HepG2 (cell line): ENCODE measurements around the gene SETSIP. TPM values are rescaled to one million over a fixed set of nuclear protein-coding genes. Genes with fewer than 3 reads are reported as not detected.

Experiments
- ATAC-seq: fragments of 200-7000 bp; cut with Tn5 transposase; 3 replicates; pipeline ENCODE4 v1.9.1; 2020; ENCODE audit warnings: mild to moderate bottlenecking, moderate library complexity
- BruUV-seq: library from RNA; stranded (reverse); fragments of 400-500 nt; replicated peaks from 2 replicates; lab custom pipeline; 2021; lab: Mats Ljungman, UMichigan
- CTCF ChIA-PET: fragments of 300-600 bp; formaldehyde crosslinking; extraction: SDS; loops from one replicate; lab custom pipeline; 2021; ENCODE audit warnings: low total read pairs, inconsistent platforms, low intra/inter-chr PET ratio; lab: Yijun Ruan, JAX
- POLR2A ChIA-PET: fragments of 350-600 bp; sonication (Branson Sonifier 250); formaldehyde crosslinking; loops from one replicate; lab custom pipeline; 2020; ENCODE audit warnings: antibody characterized with exemption, inconsistent platforms; lab: Yijun Ruan, JAX
- DNase-seq: peaks from one replicate; pipeline ENCODE4 v3.0.0-alpha.2; 2015; ENCODE audit warnings: low spot score
- FAIRE-seq: peaks from 3 replicates; lab custom pipeline; 2011; peaks lifted over from hg19 to GRCh38; lab: Jason Lieb, UNC
- H2AFZ ChIP-seq: one replicate; pipeline ENCODE4 v1.6.1; 2011; ENCODE audit warnings: low read length, inconsistent platforms
- H3K27ac ChIP-seq: fragments of 300-600 bp; 3 replicates; pipeline ENCODE4 v1.8.0; 2011; ENCODE audit warnings: mixed run types, mild to moderate bottlenecking, mixed read lengths, low read length, inconsistent platforms; ENCODE audit not compliant: insufficient read depth; ENCODE audit errors: extremely low read length
- H3K27me3 ChIP-seq, 2 experiments: fragments of 200-600 bp in 1 of 2; 2 replicates in 1 of 2; 3 replicates in 1 of 2; pipeline versions ENCODE4 v1.6.0 to v1.8.0; 2011; ENCODE audit warnings: low read length in 2 of 2, mild to moderate bottlenecking in 2 of 2, moderate library complexity in 2 of 2, inconsistent platforms in 1 of 2; ENCODE audit not compliant: insufficient read depth in 2 of 2, control insufficient read depth in 1 of 2
- H3K36me3 ChIP-seq, 2 experiments: fragments of 200-600 bp in 1 of 2; replicated peaks in 1 of 2; 2 replicates in 1 of 2; 3 replicates in 1 of 2; pipeline versions ENCODE4 v1.5.1 to v1.8.0; 2011; ENCODE audit warnings: low read length in 2 of 2, inconsistent platforms in 1 of 2; ENCODE audit not compliant: insufficient read depth in 2 of 2, control insufficient read depth in 1 of 2
- H3K4me1 ChIP-seq: 2 replicates; pipeline ENCODE4 v1.5.1; 2012; ENCODE audit warnings: low read length, inconsistent platforms; ENCODE audit not compliant: insufficient read depth
- H3K4me2 ChIP-seq: 2 replicates; pipeline ENCODE4 v1.6.0; 2011; ENCODE audit warnings: low read depth, low read length, inconsistent platforms
- H3K4me3 ChIP-seq, 3 experiments: fragments of 200-600 bp in 1 of 3; sonication (generic), shearing (Covaris generic) in 1 of 3; replicated peaks in 1 of 3; 2 replicates each; pipeline ENCODE4 v1.5.1; 2011 to 2016; ENCODE audit warnings: low read length in 3 of 3, inconsistent platforms in 2 of 3, low read depth in 2 of 3, mild to moderate bottlenecking in 2 of 3, control low read depth in 1 of 3, mixed read lengths in 1 of 3; ENCODE audit not compliant: insufficient read depth in 1 of 3
- H3K79me2 ChIP-seq: one replicate; pipeline ENCODE4 v1.6.1; 2011; ENCODE audit warnings: low read length, inconsistent platforms; ENCODE audit not compliant: insufficient read depth
- H3K9ac ChIP-seq: 2 replicates; pipeline ENCODE4 v1.6.0; 2011; ENCODE audit warnings: mild to moderate bottlenecking, low read depth, low read length, inconsistent platforms; ENCODE audit not compliant: insufficient read depth
- H3K9me3 ChIP-seq: 2 replicates; pipeline ENCODE4 v1.5.1; 2012; ENCODE audit warnings: mild to moderate bottlenecking, low read length
- H4K20me1 ChIP-seq: 2 replicates; pipeline ENCODE4 v1.6.0; 2011; ENCODE audit warnings: inconsistent platforms, mild to moderate bottlenecking, low read length, moderate library complexity; ENCODE audit not compliant: insufficient read depth
- ARNTL ChIP-seq: sonication (generic); formaldehyde crosslinking; IDR thresholded peaks from 2 replicates; pipeline ENCODE4 v1.4.0; 2020; ENCODE audit warnings: mild to moderate bottlenecking, missing genetic modification reagents
- BORCS8-MEF2B ChIP-seq: sonication (generic); formaldehyde crosslinking; IDR thresholded peaks from 2 replicates; pipeline ENCODE4 v1.8.0; 2022; ENCODE audit warnings: mild to moderate bottlenecking, missing genetic modification reagents
- KAT2B ChIP-seq: fragments of 150-350 bp; IDR thresholded peaks from 2 replicates; pipeline ENCODE4 v1.6.1; 2014; ENCODE audit warnings: low read depth, low read length, borderline replicate concordance
- NPAS2 ChIP-seq: sonication (generic); formaldehyde crosslinking; IDR thresholded peaks from 2 replicates; pipeline ENCODE4 v1.8.0; 2022; ENCODE audit warnings: mild to moderate bottlenecking, missing genetic modification reagents, borderline replicate concordance
- NR1H2 ChIP-seq: sonication (generic); formaldehyde crosslinking; IDR thresholded peaks from 2 replicates; pipeline ENCODE4 v1.8.1; 2022; ENCODE audit warnings: low read depth, missing genetic modification reagents, borderline replicate concordance
- RFX1 ChIP-seq: fragments of 450-650 bp; IDR thresholded peaks from 2 replicates; pipeline ENCODE4 v1.6.1; 2017
- SAFB2 ChIP-seq: sonication (generic); formaldehyde crosslinking; IDR thresholded peaks from 2 replicates; pipeline ENCODE4 v1.5.1; 2020; ENCODE audit warnings: missing genetic modification reagents, low read depth, mild to moderate bottlenecking, borderline replicate concordance
- SRY ChIP-seq: sonication (generic); formaldehyde crosslinking; IDR thresholded peaks from 2 replicates; pipeline ENCODE4 v1.8.0; 2022; ENCODE audit warnings: mild to moderate bottlenecking, missing genetic modification reagents
- THYN1 ChIP-seq: sonication (generic); formaldehyde crosslinking; IDR thresholded peaks from 2 replicates; pipeline ENCODE4 v1.8.1; 2023; ENCODE audit warnings: low read depth, mild to moderate bottlenecking, moderate library complexity, missing genetic modification reagents, borderline replicate concordance
- TMF1 ChIP-seq: sonication (generic); formaldehyde crosslinking; IDR thresholded peaks from 2 replicates; pipeline ENCODE4 v1.8.1; 2022; ENCODE audit warnings: low read depth, missing genetic modification reagents
- ZNF160 ChIP-seq: sonication (generic); formaldehyde crosslinking; IDR thresholded peaks from 2 replicates; pipeline ENCODE4 v1.8.0; 2022; ENCODE audit warnings: mild to moderate bottlenecking, inconsistent platforms, missing genetic modification reagents
- ZNF235 ChIP-seq: sonication (generic); formaldehyde crosslinking; IDR thresholded peaks from 2 replicates; pipeline ENCODE4 v1.8.1; 2023; ENCODE audit warnings: mild to moderate bottlenecking, missing genetic modification reagents, borderline replicate concordance
- ZNF33A ChIP-seq: sonication (generic); formaldehyde crosslinking; IDR thresholded peaks from 2 replicates; pipeline ENCODE4 v1.5.1; 2020; ENCODE audit warnings: missing genetic modification reagents, mild to moderate bottlenecking, moderate library complexity, borderline replicate concordance
- ZNF343 ChIP-seq: sonication (generic); formaldehyde crosslinking; IDR thresholded peaks from 2 replicates; pipeline ENCODE4 v1.4.0; 2020; ENCODE audit warnings: mild to moderate bottlenecking, missing genetic modification reagents
- ZNF547 ChIP-seq: sonication (generic); formaldehyde crosslinking; IDR thresholded peaks from 2 replicates; pipeline ENCODE4 v1.5.1; 2020; ENCODE audit warnings: mild to moderate bottlenecking, missing genetic modification reagents
- ZNF619 ChIP-seq: sonication (generic); formaldehyde crosslinking; IDR thresholded peaks from 2 replicates; pipeline ENCODE4 v1.4.0; 2020; ENCODE audit warnings: mild to moderate bottlenecking, missing genetic modification reagents
- WGBS: methylation state at CpG from one replicate; pipeline ENCODE4 v1.1.6; 2017; ENCODE audit warnings: low lambda C conversion rate; 5-methylcytosine and 5-hydroxymethylcytosine counted together
- in situ Hi-C: cut with HindIII; loops from 2 replicates; pipeline ENCODE4 v1.10.0; 2017; ENCODE audit warnings: low pct_unique_long_range_greater_than_20kb; ENCODE audit not compliant: extremely low pct_ligation_motif_present
- intact Hi-C: fragments of 100-400 bp; cut with micrococcal nuclease; formaldehyde crosslinking; loops from one replicate; pipeline ENCODE4 v1.10.0; 2022; ENCODE audit not compliant: unreplicated experiment
- polyA plus RNA-seq, 8 experiments: library from polyadenylated mRNA; depleted of rRNA in 3 of 8; stranded (reverse) in 7 of 8; unstranded in 1 of 8; fragments of >200 nt; fragmentation: Illumina TruSeq in 4 of 8; extraction: Trizol in 4 of 8; gene quantifications; 2 replicates each; pipeline versions ENCODE4 v1.2.1 to v1.2.3, GENCODE V29; 2011 to 2016; ENCODE audit warnings: low read depth in 4 of 8, missing spikeins in 1 of 8, mixed read lengths in 1 of 8; ENCODE audit not compliant: insufficient read depth in 1 of 8
- total RNA-seq, 5 experiments: library from RNA; depleted of rRNA; stranded (reverse); fragments of >200 nt; fragmentation: Illumina TruSeq; extraction: Trizol; gene quantifications; 2 replicates each; pipeline ENCODE4 v1.2.3, GENCODE V29; 2016; ENCODE audit warnings: low read depth in 1 of 5
- TF ChIP-seq, protein P1 (sequence below): sonication (generic); formaldehyde crosslinking; IDR thresholded peaks from 2 replicates; pipeline ENCODE4 v1.5.0; 2020; ENCODE audit warnings: missing genetic modification reagents
- TF ChIP-seq, protein P2 (sequence below): IDR thresholded peaks from 2 replicates; pipeline ENCODE4 v1.6.1; 2016; ENCODE audit warnings: low read depth, missing genetic modification reagents, missing compliant biosample characterization

Gene SETSIP
- total and polyA plus RNA-seq, 2 of the 13 experiments (the other 11 are each of a cell fraction or from before 2014, with no cell fraction given), result not detected

DNA sequence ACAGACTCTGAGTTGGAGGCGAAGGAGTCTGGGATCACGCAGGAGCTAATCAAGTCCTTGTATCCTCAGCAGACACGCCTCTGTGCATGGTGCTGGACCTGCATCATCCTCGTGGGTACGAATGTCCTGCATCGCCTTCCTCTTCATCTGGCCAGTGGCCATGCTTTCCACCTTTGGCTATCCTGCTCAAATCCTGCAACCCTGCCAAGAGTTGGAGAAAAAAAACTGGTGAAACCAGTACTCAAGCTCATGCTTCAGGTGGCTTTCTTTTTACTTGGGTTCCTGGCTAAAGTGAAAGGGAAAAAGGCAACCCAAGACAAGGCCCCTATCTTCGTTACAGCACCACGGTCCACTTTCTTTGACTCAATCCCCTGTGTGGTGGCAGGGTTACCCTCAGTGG lies 8.9 kb downstream of the SETSIP start:
- H3K9me3 ChIP-seq, result no peaks in the 10 kb centered on the region
- CTCF ChIA-PET, result no interaction called here
- H3K27me3 ChIP-seq, result no peaks in the 10 kb centered on the region
- no peaks in the 10 kb centered on the region for H3K4me1 ChIP-seq
- no TSS peak for BruUV-seq
- no peak overlapping the region for H3K4me2 ChIP-seq
- in situ Hi-C loops (no loop called here), intact Hi-C loops (no loop called here)
- H4K20me1 ChIP-seq, result no peaks in the 10 kb centered on the region
- ATAC-seq, result no peak
- WGBS, result 48% methylated on average over 6 of the region's 8 CpGs
- H3K79me2 ChIP-seq, result no peaks in the 10 kb centered on the region
- POLR2A ChIA-PET, result no interaction called here
- H2AFZ ChIP-seq, result no peak overlapping the region
- no peak overlapping the region for H3K9ac ChIP-seq
- no peak overlapping the region for H3K27ac ChIP-seq
- FAIRE-seq, result no peak
- no peak for DNase-seq
- no peak for TF ChIP-seq ZNF33A (CRISPR knock-in tag)
- no peak for TF ChIP-seq SRY (CRISPR knock-in tag)
- TF ChIP-seq, protein P1, sequence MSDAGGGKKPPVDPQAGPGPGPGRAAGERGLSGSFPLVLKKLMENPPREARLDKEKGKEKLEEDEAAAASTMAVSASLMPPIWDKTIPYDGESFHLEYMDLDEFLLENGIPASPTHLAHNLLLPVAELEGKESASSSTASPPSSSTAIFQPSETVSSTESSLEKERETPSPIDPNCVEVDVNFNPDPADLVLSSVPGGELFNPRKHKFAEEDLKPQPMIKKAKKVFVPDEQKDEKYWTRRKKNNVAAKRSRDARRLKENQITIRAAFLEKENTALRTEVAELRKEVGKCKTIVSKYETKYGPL (CRISPR knock-in tag), result no peak
- TF ChIP-seq ZNF619 (CRISPR knock-in tag), result no peak
- TF ChIP-seq ARNTL (CRISPR knock-in tag), result no peak
- TF ChIP-seq ZNF547 (CRISPR knock-in tag), result no peak
- no peak for TF ChIP-seq ZNF343 (CRISPR knock-in tag)
- no peak for TF ChIP-seq SAFB2
- no peak for TF ChIP-seq ZNF160 (CRISPR knock-in tag)
- TF ChIP-seq ZNF235 (CRISPR knock-in tag), result no peak
- TF ChIP-seq KAT2B, result no peak
- TF ChIP-seq BORCS8-MEF2B, result no peak
- TF ChIP-seq NPAS2 (CRISPR knock-in tag), result no peak
- TF ChIP-seq NR1H2, result no peak
- TF ChIP-seq TMF1 (CRISPR knock-in tag), result no peak
- TF ChIP-seq RFX1, result no peak
- TF ChIP-seq THYN1 (CRISPR knock-in tag), result no peak
- TF ChIP-seq, protein P2, sequence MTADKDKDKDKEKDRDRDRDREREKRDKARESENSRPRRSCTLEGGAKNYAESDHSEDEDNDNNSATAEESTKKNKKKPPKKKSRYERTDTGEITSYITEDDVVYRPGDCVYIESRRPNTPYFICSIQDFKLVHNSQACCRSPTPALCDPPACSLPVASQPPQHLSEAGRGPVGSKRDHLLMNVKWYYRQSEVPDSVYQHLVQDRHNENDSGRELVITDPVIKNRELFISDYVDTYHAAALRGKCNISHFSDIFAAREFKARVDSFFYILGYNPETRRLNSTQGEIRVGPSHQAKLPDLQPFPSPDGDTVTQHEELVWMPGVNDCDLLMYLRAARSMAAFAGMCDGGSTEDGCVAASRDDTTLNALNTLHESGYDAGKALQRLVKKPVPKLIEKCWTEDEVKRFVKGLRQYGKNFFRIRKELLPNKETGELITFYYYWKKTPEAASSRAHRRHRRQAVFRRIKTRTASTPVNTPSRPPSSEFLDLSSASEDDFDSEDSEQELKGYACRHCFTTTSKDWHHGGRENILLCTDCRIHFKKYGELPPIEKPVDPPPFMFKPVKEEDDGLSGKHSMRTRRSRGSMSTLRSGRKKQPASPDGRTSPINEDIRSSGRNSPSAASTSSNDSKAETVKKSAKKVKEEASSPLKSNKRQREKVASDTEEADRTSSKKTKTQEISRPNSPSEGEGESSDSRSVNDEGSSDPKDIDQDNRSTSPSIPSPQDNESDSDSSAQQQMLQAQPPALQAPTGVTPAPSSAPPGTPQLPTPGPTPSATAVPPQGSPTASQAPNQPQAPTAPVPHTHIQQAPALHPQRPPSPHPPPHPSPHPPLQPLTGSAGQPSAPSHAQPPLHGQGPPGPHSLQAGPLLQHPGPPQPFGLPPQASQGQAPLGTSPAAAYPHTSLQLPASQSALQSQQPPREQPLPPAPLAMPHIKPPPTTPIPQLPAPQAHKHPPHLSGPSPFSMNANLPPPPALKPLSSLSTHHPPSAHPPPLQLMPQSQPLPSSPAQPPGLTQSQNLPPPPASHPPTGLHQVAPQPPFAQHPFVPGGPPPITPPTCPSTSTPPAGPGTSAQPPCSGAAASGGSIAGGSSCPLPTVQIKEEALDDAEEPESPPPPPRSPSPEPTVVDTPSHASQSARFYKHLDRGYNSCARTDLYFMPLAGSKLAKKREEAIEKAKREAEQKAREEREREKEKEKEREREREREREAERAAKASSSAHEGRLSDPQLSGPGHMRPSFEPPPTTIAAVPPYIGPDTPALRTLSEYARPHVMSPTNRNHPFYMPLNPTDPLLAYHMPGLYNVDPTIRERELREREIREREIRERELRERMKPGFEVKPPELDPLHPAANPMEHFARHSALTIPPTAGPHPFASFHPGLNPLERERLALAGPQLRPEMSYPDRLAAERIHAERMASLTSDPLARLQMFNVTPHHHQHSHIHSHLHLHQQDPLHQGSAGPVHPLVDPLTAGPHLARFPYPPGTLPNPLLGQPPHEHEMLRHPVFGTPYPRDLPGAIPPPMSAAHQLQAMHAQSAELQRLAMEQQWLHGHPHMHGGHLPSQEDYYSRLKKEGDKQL (CRISPR knock-in tag), result no peak
- H3K36me3 ChIP-seq, result no peaks in the 10 kb centered on the region
- no peak overlapping the region for H3K4me3 ChIP-seq
